ENCODE results near the gene JMJD1C.

- TF ChIP-seq CTCF (IDR thresholded peaks at IDR 0.05; ENCODE audit: low read depth, low read length) (no peak), EZH2phosphoT487 (IDR thresholded peaks at IDR 0.05; ENCODE audit: low read depth) (no peak)
These were observed 260.4 kb downstream of the JMJD1C start for GRCh38 chr10:63205421-63205820.
